GM12878 (cell line): ENCODE measurements around the gene COX5A.

ENCODE experiments used
- CHD1 ChIP-seq: IDR thresholded peaks from 2 replicates; pipeline ENCODE4 v1.6.1; 2012; ENCODE audit warnings: low read depth, low read length, improper control_type of control experiment
- EP300 ChIP-seq, 2 experiments: fragments of 150-350 bp in 1 of 2; IDR thresholded peaks; 2 replicates each; pipeline ENCODE4 v1.6.1; 2011 to 2012; ENCODE audit warnings: low read depth in 2 of 2, low read length in 2 of 2, borderline replicate concordance in 1 of 2, improper control_type of control experiment in 1 of 2, inconsistent platforms in 1 of 2; ENCODE audit not compliant: control insufficient read depth in 1 of 2
- GABPA ChIP-seq: IDR thresholded peaks from 2 replicates; pipeline ENCODE4 v1.6.1; 2014; ENCODE audit warnings: antibody characterized with exemption, low read depth, mild to moderate bottlenecking, inconsistent platforms
- JUNB ChIP-seq: IDR thresholded peaks from 2 replicates; pipeline ENCODE4 v1.6.1; 2016; ENCODE audit warnings: antibody characterized with exemption, mild to moderate bottlenecking
- NFIC ChIP-seq: IDR thresholded peaks from 2 replicates; pipeline ENCODE4 v1.6.1; 2012; ENCODE audit warnings: low read depth, mild to moderate bottlenecking, inconsistent platforms, low read length, moderate library complexity
- POLR2AphosphoS5 ChIP-seq: IDR thresholded peaks from 2 replicates; pipeline ENCODE4 v1.6.1; 2011; ENCODE audit warnings: mild to moderate bottlenecking, low read length, inconsistent platforms
- RAD21 ChIP-seq: IDR thresholded peaks from 2 replicates; pipeline ENCODE4 v1.6.1; 2011; ENCODE audit warnings: mild to moderate bottlenecking, low read depth, low read length, moderate library complexity; ENCODE audit not compliant: insufficient read depth
- ZNF274 ChIP-seq: IDR thresholded peaks from one replicate; pipeline ENCODE4 v1.8.0; 2011; ENCODE audit not compliant: insufficient read length, insufficient read depth
- ZZZ3 ChIP-seq: IDR thresholded peaks from 2 replicates; pipeline ENCODE4 v1.6.1; 2011; ENCODE audit warnings: low read depth; ENCODE audit not compliant: control insufficient read depth, insufficient read length
- TF ChIP-seq, protein P1 (sequence below), 3 experiments: IDR thresholded peaks in 2 of 3; conservative IDR thresholded peaks in 1 of 3; 2 replicates each; pipeline ENCODE4 v1.5.1; 2011; ENCODE audit warnings: low read depth in 3 of 3, low read length in 3 of 3, mild to moderate bottlenecking in 3 of 3, control low read depth in 2 of 3, moderate library complexity in 2 of 3, inconsistent platforms in 1 of 3, mixed read lengths in 1 of 3; ENCODE audit not compliant: control insufficient read depth in 2 of 3, insufficient read depth in 1 of 3; ENCODE audit errors: extremely low read depth in 1 of 3

DNA sequence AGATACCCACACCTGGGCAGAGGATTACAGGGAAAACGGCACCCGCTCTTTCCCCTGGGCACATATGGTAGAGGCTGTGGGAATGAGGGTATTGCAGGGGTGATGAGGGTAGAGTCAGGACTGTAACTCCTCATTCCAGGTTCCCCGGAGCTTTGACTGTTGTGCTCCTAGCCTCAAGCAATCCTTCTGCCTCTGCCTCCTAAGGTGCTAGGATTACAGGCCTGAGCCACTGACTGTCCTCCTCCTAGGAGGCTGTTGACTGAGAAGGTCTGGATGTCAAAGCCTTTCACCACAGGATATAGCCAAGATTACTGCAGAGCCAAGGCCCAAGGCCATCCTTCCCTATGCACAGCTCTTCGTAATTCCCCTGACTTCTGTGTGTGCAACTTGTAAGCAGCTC is 49.2 kb downstream of the COX5A start:
- TF ChIP-seq EP300 (IDR thresholded peaks at IDR 0.05; ENCODE audit: borderline replicate concordance in 1 of 2, control insufficient read depth in 1 of 2, low read depth in 2 of 2, low read length in 2 of 2) (no peak), GABPA (no peak), CHD1 (no peak), JUNB (no peak), NFIC (no peak), ZNF274 (no peak), RAD21 (no peak), ZZZ3 (no peak), POLR2AphosphoS5 (no peak)
- TF ChIP-seq, protein P1, sequence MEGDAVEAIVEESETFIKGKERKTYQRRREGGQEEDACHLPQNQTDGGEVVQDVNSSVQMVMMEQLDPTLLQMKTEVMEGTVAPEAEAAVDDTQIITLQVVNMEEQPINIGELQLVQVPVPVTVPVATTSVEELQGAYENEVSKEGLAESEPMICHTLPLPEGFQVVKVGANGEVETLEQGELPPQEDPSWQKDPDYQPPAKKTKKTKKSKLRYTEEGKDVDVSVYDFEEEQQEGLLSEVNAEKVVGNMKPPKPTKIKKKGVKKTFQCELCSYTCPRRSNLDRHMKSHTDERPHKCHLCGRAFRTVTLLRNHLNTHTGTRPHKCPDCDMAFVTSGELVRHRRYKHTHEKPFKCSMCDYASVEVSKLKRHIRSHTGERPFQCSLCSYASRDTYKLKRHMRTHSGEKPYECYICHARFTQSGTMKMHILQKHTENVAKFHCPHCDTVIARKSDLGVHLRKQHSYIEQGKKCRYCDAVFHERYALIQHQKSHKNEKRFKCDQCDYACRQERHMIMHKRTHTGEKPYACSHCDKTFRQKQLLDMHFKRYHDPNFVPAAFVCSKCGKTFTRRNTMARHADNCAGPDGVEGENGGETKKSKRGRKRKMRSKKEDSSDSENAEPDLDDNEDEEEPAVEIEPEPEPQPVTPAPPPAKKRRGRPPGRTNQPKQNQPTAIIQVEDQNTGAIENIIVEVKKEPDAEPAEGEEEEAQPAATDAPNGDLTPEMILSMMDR (IDR thresholded peaks at IDR 0.05 in 2 of 3, conservative IDR thresholded peaks at IDR 0.05 in 1 of 3; ENCODE audit: control insufficient read depth in 2 of 3, extremely low read depth in 1 of 3, insufficient read depth in 1 of 3, low read depth in 3 of 3, low read length in 3 of 3), result no peak
